ENCODE data around the gene COQ2. TPM values are rescaled to one million over a fixed set of nuclear protein-coding genes. Genes with fewer than 3 reads are reported as not detected.

Gene COQ2
- total and polyA plus RNA-seq, 9 donors = 8.4 to 18.1 (median 9.5) TPM

GRCh38 chr4:83318666-83319065, 34.1 kb upstream of the COQ2 start:
- Histone ChIP-seq H3K36me3 (no peaks in the 10 kb centered on the region), H3K27ac (no peak overlapping the region), H3K4me1 (ENCODE audit: insufficient read depth) (no peaks in the 10 kb centered on the region), H3K4me3 (no peak overlapping the region), H3K9me3 (no peaks in the 10 kb centered on the region), H3K27me3 (no peaks in the 10 kb centered on the region)
- WGBS, 3 donors = 87 to 94% (median 89%) methylated on average over 3 of the region's 3 CpGs
- intact Hi-C loops (cut with DNase I) = no loop called here
- DNase-seq = no peak
- TF ChIP-seq EP300 (IDR thresholded peaks at IDR 0.05) (no peak), POLR2A (IDR thresholded peaks at IDR 0.05) (no peak), CTCF (IDR thresholded peaks at IDR 0.05) (no peak)

- intact Hi-C loops (cut with DNase I) = no loop called here
- no peaks in the 10 kb centered on the region for H3K9me3 ChIP-seq
- H3K36me3 ChIP-seq = no peaks in the 10 kb centered on the region
- no peak overlapping the region for H3K27ac ChIP-seq
- WGBS, 3 donors = 69 to 83% (median 72%) methylated on average over 4 of the region's 4 CpGs
- no peak overlapping the region for H3K4me3 ChIP-seq
- H3K4me1 ChIP-seq (ENCODE audit: insufficient read depth) = no peaks in the 10 kb centered on the region
- DNase-seq = no peak
- TF ChIP-seq EP300 (IDR thresholded peaks at IDR 0.05) = no peak
- H3K27me3 ChIP-seq = no peaks in the 10 kb centered on the region
Measured at GRCh38 chr4:83317671-83318070, 33.1 kb upstream of the COQ2 start.

- intact Hi-C loops (cut with DNase I) = no loop called here
- DNase-seq = no peak
- H3K27ac ChIP-seq = no peak overlapping the region
- no peak overlapping the region for H3K4me3 ChIP-seq
- no peaks in the 10 kb centered on the region for H3K9me3 ChIP-seq
- TF ChIP-seq CTCF (IDR thresholded peaks at IDR 0.05) (no peak), POLR2A (IDR thresholded peaks at IDR 0.05) (no peak), EP300 (IDR thresholded peaks at IDR 0.05) (no peak)
- H3K4me1 ChIP-seq (ENCODE audit: insufficient read depth) = no peaks in the 10 kb centered on the region
- no peaks in the 10 kb centered on the region for H3K36me3 ChIP-seq
- H3K27me3 ChIP-seq = no peaks in the 10 kb centered on the region
- 85 to 90% (median 88%) methylated on average over 13 of the region's 13 CpGs for WGBS, 3 donors
Measured at GRCh38 chr4:83316459-83317165, 32.0 kb upstream of the COQ2 start.

GRCh38 chr4:83315341-83315870, 30.8 kb upstream of the COQ2 start:
- Histone ChIP-seq H3K36me3 (no peaks in the 10 kb centered on the region), H3K27ac (no peak overlapping the region), H3K4me1 (ENCODE audit: insufficient read depth) (no peaks in the 10 kb centered on the region), H3K27me3 (no peaks in the 10 kb centered on the region), H3K4me3 (no peak overlapping the region), H3K9me3 (no peaks in the 10 kb centered on the region)
- WGBS, 3 donors = 91 to 96% (median 94%) methylated on average over 4 of the region's 4 CpGs
- TF ChIP-seq EP300 (IDR thresholded peaks at IDR 0.05) = no peak
- no peak for TF ChIP-seq POLR2A (IDR thresholded peaks at IDR 0.05)
- no peak for TF ChIP-seq CTCF (IDR thresholded peaks at IDR 0.05)
- DNase-seq = no peak
- intact Hi-C loops (cut with DNase I) = no loop called here

- H3K36me3 ChIP-seq = no peaks in the 10 kb centered on the region
- H3K9me3 ChIP-seq = no peaks in the 10 kb centered on the region
- intact Hi-C loops (cut with DNase I) = no loop called here
- TF ChIP-seq EP300 (IDR thresholded peaks at IDR 0.05) = no peak
- TF ChIP-seq CTCF (IDR thresholded peaks at IDR 0.05) = no peak
- TF ChIP-seq POLR2A (IDR thresholded peaks at IDR 0.05) = no peak
- H3K4me3 ChIP-seq = no peak overlapping the region
- DNase-seq = no peak
- 78 to 81% (median 79%) methylated on average over 4 of the region's 4 CpGs for WGBS, 3 donors
- no peaks in the 10 kb centered on the region for H3K27me3 ChIP-seq
- H3K27ac ChIP-seq = no peak overlapping the region
- H3K4me1 ChIP-seq (ENCODE audit: insufficient read depth) = no peaks in the 10 kb centered on the region
Measured at GRCh38 chr4:83308672-83309071, 24.1 kb upstream of the COQ2 start.

All from ovary (tissue), 9 donors.